HG03175 (cell line): ENCODE measurements around the gene SLC39A13.

Experiments used
- ATAC-seq: cut with Tn5 transposase; IDR thresholded peaks from one replicate; pipeline ENCODE4 v1.9.1; 2021; ENCODE audit warnings: mild to moderate bottlenecking, moderate library complexity; ENCODE audit not compliant: unreplicated experiment

The SLC39A13 gene

DNA sequence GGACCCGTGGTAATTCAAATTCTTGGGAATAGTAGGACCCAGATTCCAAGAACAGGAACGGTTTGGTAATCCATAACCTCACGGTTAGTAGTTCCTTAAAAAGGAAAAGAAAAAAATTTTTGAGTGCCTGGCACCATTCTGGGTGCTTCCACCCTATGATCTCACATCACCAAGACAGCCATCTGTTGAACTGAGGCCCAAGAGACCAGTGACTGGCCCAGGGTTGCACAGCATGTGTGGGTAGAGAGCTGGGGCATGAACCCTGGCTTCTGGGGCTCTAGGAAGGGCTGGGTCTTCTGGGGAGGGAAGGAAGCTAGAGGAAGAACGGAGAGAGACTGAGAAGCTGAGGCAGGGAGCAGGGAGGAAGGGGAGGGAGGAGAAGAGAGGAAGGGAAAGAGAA lies 25.3 kb upstream of the SLC39A13 start:
- ATAC-seq: no peak

DNA sequence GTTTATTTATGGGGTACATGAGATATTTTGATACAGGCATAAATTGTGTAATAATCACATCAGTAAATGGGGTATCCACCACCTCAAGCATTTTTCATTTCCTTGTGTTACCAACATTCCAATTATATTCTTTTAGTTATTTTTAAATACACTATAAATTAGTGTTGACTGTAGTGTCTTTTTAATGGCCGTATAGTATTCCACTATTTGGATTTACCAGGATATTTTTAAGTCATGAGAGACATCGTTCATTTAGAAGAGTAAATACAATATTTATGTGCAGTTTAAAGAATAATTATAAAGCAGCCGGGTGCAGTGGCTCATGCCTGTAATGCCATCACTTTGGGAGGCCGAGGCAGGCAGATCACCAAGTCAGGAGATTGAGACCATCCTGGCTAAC lies 23.9 kb upstream of the SLC39A13 start:
- no peak for ATAC-seq

GRCh38 chr11:47387944-47388696 lies 20.3 kb upstream of the SLC39A13 start:
- no peak for ATAC-seq

DNA sequence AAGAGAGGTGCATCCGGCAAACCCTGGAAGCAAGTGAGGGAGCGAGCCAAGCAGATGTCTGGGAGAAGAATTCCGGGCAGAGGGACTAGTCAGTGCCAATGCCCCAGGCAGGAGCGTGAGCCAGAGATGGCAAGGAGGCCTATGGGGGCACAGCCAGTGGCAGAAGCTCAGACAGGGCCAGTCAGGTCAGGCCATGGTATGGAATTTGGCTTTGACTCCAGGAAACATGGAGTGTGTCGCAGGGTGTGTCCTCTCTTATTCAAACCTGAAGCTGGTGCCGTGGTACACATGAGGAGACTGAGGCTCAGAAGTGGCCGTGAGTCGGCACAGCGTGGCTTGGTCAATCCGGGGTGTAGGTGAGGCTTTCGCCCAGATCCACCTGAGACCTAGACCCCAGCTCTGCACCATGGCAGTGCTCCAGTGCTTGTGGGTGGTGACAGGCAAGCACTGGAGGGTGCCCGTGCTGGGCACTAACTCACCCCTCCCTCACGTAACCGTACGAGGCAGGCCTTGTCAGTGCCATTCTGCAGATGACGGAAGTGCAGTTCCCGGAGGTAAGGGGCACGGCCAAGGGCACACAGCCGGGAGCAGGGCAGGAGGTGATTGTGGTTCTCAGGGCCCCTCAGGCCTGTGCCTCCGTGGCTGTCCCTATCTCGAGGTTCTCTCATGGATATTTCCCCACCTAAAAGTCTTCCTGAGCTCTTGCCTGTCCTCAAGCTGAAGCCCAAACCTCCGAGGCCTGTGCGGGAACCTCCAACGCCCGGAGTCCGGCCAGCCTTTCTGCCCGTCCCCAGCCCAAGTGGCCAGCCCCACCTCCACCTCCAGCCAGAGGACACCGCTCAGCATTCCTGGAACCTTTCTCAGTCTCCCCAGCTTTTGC lies 19.5 kb upstream of the SLC39A13 start:
- no peak for ATAC-seq

DNA sequence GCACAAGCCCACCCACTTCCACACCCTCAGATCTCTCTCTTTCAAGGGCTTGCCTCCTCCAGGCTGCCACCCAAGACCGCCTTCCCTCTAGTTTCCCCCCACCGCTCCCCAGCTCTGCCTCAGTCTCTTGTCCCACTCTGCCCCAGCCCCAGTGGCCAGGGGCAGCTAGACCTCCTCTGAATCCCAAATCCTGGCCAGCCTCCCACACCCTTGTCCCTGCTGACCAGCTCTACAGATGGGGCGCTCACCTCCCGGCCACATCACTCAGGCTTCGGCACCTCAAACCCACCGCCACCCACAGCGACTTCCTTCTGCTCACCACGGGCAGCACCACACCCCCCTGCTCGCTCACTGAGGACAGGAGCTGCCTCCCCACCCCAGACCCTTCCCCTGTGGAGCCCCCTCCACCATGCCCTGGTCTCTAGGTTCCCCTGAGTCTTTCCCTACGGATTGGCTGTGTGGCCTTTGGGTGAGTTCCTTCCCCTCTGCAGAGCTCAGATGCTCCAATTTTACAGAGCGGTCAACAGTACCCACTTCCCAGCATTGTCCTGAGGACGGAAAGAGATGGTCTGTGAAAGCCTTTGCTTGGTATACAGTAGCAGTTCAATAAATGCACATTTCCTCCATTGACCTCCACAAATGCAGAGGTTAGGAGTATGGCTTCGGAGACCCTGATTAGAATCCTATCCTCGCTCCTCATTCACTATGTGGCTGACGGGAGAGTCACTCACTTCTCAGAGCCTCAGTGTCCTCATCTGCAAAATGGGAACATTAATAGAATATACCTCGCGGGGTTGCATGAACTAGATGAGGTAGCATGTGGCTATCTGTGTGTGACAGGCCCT lies 18.6 kb upstream of the SLC39A13 start:
- ATAC-seq: no peak

DNA sequence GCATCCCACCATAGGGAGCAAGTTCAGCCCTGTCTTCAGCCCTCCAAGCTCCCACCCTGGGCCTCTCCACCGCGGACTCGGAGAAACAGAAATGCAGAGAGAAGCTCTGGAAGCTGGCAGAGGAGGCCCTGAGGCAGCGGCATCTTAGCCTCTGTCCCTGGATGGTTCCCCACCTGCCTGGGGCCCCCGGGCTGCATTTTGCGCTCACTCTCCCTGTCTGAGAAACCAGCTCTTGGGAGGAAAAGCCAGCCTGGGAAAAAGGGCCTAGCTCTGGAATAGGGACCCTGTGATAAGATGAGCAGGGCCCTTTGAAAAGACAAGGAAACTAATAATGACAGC lies 18.0 kb upstream of the SLC39A13 start:
- no peak for ATAC-seq

GRCh38 chr11:47391077-47391583 lies 17.3 kb upstream of the SLC39A13 start:
- no peak for ATAC-seq

- ATAC-seq: no peak
Observed at GRCh38 chr11:47391711-47392432, 16.5 kb upstream of the SLC39A13 start.

DNA sequence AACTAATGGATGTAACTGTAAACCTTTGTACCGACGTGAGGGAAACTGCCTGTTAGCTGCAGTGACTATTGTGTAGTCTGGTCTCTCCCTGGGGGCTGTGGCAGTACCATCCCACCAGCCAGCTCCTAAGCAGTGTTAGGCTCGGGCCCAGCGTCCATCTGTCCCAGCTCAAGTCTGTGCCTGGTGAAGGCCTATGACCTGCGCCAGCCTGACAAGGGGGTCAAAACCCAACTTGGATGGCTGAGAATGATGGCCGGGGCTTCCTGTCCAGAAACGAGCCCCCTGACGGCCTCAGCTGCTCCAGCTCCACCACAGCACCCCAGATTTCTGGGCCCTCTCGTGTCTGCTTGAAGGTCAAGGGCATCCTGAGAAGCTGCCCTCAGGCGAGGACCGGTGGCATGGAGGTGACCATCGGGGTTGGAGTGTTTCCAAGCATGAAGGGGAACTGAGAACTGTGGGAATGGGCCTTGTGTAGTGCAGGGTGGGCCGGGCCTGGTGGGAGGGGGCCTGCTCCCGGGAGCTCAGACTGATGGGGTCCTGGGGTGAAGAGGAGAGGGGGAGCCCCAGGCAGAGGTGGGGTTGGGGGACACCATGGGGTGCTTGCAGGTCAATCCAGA lies 15.7 kb upstream of the SLC39A13 start:
- no peak for ATAC-seq

GRCh38 chr11:47393163-47394049 lies 15.0 kb upstream of the SLC39A13 start:
- ATAC-seq: no peak

DNA sequence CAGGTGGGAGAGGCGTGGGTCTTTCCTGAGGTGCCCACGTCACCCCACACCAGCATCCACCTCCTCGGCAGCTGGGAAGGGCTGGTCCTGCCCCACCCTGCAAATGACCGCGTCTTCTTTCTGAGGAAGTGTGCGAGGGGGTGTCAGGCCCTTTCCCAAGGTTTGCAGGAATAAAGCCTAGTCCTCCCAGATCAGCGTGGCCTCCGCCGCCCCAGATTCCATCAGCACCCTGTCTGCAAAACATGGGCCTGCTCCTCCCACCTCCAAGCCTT lies 14.4 kb upstream of the SLC39A13 start:
- ATAC-seq: no peak

- ATAC-seq: peak; percentile 68
Observed at GRCh38 chr11:47394322-47395222, 13.8 kb upstream of the SLC39A13 start.

GRCh38 chr11:47395223-47396048 lies 13.0 kb upstream of the SLC39A13 start:
- no peak for ATAC-seq

- no peak for ATAC-seq
Observed at GRCh38 chr11:47396049-47396320, 12.4 kb upstream of the SLC39A13 start.

DNA sequence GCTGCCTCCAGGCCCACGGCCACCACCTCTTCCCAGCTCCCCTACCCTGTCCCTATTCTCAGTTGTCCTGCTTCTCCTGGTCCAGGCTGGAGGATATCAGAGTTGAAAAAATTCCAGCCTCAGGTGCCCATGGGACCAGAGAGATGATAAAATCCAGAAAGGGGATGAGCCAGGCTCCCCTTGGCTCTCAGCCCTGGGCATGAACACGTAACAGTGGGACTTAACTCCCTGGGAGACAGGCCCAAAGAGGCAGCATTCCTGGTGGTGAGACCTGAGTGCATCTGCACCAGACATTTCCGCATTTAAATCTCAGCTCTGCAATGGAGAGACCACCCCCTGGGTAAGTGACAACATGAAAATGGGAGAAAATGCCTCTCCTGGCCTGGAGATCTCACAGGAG lies 10.4 kb upstream of the SLC39A13 start:
- ATAC-seq: no peak

DNA sequence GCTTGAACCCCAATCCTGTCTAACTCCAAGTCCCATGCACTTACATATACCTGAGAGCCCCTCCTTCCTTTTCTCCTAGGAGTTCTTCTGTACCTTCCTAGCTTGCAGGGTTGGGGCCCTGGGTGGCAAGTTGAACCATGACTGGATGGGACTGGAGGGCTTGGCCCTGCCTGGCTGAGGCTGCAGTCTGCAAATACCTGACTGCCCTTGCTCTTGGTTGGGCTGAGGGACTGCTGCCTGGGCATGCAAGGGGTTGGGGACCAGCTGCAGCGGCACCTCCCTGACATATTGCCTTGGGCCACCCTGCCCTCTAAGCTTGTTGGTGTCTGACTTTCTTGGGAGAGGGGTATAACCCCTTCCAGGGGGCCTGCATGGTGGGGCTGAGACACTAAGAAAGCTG lies 9.8 kb upstream of the SLC39A13 start:
- no peak for ATAC-seq

- ATAC-seq: peak; percentile 57
Observed at GRCh38 chr11:47399860-47400767, 8.3 kb upstream of the SLC39A13 start.
